Nephron (organoid): ENCODE data around the gene ZNF385D.
A peak's percentile ranks its signal among the peaks of the same experiment; 100 is the strongest.

Experiments used
- H3K27ac Mint-ChIP-seq, 3 experiments: 2 replicates each; pipeline ENCODE4 v1.8.0; 2020; ENCODE audit warnings: mixed read lengths in 3 of 3, mild to moderate bottlenecking in 2 of 3, moderate library complexity in 1 of 3
- H3K27me3 Mint-ChIP-seq: 2 replicates; pipeline ENCODE4 v1.8.0; 2021; ENCODE audit warnings: low read depth, mild to moderate bottlenecking, moderate library complexity, mixed read lengths
- H3K36me3 Mint-ChIP-seq: 2 replicates; pipeline ENCODE4 v1.8.0; 2020; ENCODE audit warnings: low read depth, mixed read lengths
- H3K4me1 Mint-ChIP-seq: 2 replicates; pipeline ENCODE4 v1.8.0; 2020; ENCODE audit warnings: mixed read lengths
- H3K4me3 Mint-ChIP-seq, 3 experiments: 2 replicates each; pipeline ENCODE4 v1.8.0; 2020; ENCODE audit warnings: mild to moderate bottlenecking in 3 of 3, mixed read lengths in 3 of 3, moderate library complexity in 2 of 3
- H3K9me3 Mint-ChIP-seq: 2 replicates; pipeline ENCODE4 v1.8.0; 2020; ENCODE audit warnings: mixed read lengths
- TF ChIP-seq, protein P1 (sequence below), 3 experiments: fragments of 200-600 bp; sonication (generic); IDR thresholded peaks; one replicate each; pipeline ENCODE4 v1.5.0; 2021; ENCODE audit warnings: antibody characterized with exemption in 3 of 3; ENCODE audit not compliant: unreplicated experiment in 3 of 3

The ZNF385D gene

DNA sequence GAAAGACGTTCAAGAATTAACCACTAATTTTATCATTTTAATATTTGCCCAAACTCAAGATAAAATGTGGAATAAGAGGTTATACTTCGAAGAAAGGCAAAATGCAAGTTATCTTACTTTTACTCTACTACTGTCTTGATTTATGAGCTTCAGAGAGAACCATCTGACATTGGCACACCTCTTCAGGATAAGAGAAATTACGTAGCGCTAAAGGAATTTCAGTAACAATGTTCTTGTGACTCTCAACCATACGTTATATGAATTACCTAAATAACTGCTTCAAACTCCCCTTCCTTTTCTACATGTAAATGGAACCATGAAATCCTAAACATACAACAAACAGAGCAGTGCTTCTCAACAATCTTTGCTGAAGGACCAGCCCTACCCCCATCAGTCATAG, 96.8 kb downstream of the ZNF385D start:
- Mint-ChIP-seq H3K4me1 (peaks cover 6% of the 10 kb centered on the region), H3K9me3 (no peaks in the 10 kb centered on the region), H3K27me3 (no peaks in the 10 kb centered on the region), H3K27ac (no peak overlapping the region), H3K4me3 (no peak overlapping the region), H3K36me3 (no peaks in the 10 kb centered on the region)
- TF ChIP-seq, protein P1, sequence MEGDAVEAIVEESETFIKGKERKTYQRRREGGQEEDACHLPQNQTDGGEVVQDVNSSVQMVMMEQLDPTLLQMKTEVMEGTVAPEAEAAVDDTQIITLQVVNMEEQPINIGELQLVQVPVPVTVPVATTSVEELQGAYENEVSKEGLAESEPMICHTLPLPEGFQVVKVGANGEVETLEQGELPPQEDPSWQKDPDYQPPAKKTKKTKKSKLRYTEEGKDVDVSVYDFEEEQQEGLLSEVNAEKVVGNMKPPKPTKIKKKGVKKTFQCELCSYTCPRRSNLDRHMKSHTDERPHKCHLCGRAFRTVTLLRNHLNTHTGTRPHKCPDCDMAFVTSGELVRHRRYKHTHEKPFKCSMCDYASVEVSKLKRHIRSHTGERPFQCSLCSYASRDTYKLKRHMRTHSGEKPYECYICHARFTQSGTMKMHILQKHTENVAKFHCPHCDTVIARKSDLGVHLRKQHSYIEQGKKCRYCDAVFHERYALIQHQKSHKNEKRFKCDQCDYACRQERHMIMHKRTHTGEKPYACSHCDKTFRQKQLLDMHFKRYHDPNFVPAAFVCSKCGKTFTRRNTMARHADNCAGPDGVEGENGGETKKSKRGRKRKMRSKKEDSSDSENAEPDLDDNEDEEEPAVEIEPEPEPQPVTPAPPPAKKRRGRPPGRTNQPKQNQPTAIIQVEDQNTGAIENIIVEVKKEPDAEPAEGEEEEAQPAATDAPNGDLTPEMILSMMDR (IDR thresholded peaks at IDR 0.05; ENCODE audit: unreplicated experiment in 3 of 3): no peak

DNA sequence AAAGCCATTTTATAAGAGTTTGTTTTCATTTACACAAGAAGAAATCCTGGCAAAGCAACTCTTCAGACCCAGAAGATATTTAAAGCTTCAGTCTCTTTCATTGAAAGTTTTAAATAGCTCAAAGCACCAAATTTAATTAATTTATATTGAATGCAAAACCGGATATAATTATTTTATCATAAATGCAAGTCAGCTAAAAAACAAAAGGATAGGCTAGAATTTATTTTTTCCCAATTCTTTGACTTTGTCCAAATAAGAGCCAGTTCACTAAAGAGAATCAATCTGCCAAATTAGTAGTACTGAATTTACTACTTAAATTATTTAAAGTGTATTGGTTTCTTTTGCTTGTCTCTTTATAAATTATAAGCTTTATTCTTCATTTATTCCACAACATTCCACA, 101.5 kb downstream of the ZNF385D start:
- no peaks in the 10 kb centered on the region for H3K36me3 Mint-ChIP-seq
- TF ChIP-seq, protein P1 (IDR thresholded peaks at IDR 0.05; ENCODE audit: unreplicated experiment in 3 of 3): no peak
- no peak overlapping the region for H3K4me3 Mint-ChIP-seq
- H3K4me1 Mint-ChIP-seq: peaks cover 15% of the 10 kb centered on the region
- no peaks in the 10 kb centered on the region for H3K9me3 Mint-ChIP-seq
- no peaks in the 10 kb centered on the region for H3K27me3 Mint-ChIP-seq
- no peak overlapping the region for H3K27ac Mint-ChIP-seq

GRCh38 chr3:21647961-21648360, 103.0 kb downstream of the ZNF385D start:
- Mint-ChIP-seq H3K9me3 (no peaks in the 10 kb centered on the region), H3K27ac (peak overlapping the region in 1 of 3 experiments; percentile 55), H3K4me1 (peaks cover 25% of the 10 kb centered on the region), H3K27me3 (no peaks in the 10 kb centered on the region), H3K36me3 (no peaks in the 10 kb centered on the region), H3K4me3 (no peak overlapping the region)
- TF ChIP-seq, protein P1 (IDR thresholded peaks at IDR 0.05; ENCODE audit: unreplicated experiment in 3 of 3): no peak

DNA sequence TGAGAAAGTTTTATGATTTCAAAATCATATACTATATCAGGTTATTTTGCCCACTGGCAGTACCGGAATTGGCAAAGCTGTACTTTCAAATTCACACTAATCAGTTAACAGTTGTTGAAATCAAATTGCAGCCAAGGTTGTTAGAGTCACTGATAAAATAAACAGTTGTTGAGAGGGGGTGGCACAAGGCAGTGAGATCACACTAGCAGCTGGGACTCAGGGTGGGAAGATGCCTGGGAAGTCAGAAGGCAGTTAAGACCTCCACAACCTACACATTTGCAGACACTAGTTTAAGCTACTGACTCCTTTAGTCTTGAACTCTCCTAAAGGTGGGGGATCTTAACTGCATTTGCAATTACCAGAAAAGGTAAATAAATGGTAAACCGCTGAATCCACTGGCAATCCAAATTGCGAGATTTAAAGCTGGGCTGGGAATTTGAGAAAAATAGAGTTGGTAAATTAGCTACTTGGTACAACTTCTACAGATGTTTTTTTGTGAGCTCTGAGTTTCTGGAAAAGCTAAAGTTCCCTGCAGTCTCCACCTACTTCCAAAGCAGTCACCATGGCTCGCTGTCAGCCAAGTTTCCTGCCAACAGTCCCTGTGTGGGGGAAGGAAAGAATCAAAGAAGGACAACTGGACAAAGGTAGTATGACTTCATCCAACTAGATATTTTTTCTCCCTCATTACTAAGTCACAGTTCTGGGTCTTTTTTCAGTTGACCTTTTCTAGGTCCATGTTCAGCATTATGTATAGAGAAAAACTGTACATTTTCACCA, 105.7 kb downstream of the ZNF385D start:
- Mint-ChIP-seq H3K9me3 (peaks cover under 1% of the 10 kb centered on the region), H3K27me3 (no peaks in the 10 kb centered on the region), H3K4me3 (no peak overlapping the region), H3K36me3 (no peaks in the 10 kb centered on the region), H3K27ac (peak overlapping the region; percentile 27 to 49 (median 28)), H3K4me1 (peaks cover 25% of the 10 kb centered on the region)
- TF ChIP-seq, protein P1 (IDR thresholded peaks at IDR 0.05; ENCODE audit: unreplicated experiment in 3 of 3): no peak

DNA sequence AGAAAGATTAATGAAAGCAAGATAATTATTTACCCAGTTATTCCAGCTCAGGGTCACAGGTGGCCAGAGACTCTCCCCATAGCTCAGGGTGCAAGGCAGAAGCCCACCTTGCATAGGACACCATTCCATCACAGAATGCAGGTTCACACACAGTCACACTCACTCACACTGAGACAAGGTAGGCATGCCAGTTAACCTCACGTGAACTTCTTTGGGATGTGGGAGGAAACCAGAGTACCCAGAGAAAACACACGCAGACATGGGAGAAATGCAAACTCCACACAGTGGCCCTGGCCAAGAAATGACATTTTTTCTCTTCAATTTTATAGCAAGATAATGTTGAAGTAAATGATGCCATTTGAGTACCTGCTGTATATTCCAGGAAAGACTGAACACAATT, 106.7 kb downstream of the ZNF385D start:
- Mint-ChIP-seq H3K4me1 (peaks cover 25% of the 10 kb centered on the region), H3K36me3 (no peaks in the 10 kb centered on the region), H3K27ac (peak overlapping the region in 1 of 3 experiments; percentile 49), H3K27me3 (no peaks in the 10 kb centered on the region), H3K9me3 (peaks cover 3% of the 10 kb centered on the region), H3K4me3 (no peak overlapping the region)
- TF ChIP-seq, protein P1 (IDR thresholded peaks at IDR 0.05; ENCODE audit: unreplicated experiment in 3 of 3): no peak

DNA sequence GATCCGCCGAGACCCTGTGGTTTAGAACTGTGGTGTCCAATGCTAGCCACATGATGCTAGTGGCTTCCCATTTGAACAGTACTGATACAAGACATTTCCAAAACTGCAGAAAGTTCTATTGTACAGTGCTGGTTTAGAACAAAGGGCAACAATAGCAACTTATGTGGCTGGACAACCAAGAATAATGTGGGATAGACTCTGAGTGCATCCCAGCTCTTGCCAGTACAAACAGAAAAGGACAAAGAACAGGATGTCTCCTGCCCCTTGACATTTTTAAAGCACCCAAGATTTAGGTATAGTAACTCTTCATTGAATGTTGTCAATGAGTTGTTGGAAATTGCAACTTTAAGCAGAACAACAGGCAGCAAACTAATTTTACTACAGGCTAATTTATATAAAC, 107.3 kb downstream of the ZNF385D start:
- Mint-ChIP-seq H3K9me3 (peaks cover 3% of the 10 kb centered on the region), H3K36me3 (no peaks in the 10 kb centered on the region), H3K27ac (peak overlapping the region in 1 of 3 experiments; percentile 49), H3K4me3 (no peak overlapping the region), H3K27me3 (no peaks in the 10 kb centered on the region), H3K4me1 (peaks cover 25% of the 10 kb centered on the region)
- TF ChIP-seq, protein P1 (IDR thresholded peaks at IDR 0.05; ENCODE audit: unreplicated experiment in 3 of 3): no peak
